ENCODE measurements around the gene POU6F2.

Gene POU6F2

DNA sequence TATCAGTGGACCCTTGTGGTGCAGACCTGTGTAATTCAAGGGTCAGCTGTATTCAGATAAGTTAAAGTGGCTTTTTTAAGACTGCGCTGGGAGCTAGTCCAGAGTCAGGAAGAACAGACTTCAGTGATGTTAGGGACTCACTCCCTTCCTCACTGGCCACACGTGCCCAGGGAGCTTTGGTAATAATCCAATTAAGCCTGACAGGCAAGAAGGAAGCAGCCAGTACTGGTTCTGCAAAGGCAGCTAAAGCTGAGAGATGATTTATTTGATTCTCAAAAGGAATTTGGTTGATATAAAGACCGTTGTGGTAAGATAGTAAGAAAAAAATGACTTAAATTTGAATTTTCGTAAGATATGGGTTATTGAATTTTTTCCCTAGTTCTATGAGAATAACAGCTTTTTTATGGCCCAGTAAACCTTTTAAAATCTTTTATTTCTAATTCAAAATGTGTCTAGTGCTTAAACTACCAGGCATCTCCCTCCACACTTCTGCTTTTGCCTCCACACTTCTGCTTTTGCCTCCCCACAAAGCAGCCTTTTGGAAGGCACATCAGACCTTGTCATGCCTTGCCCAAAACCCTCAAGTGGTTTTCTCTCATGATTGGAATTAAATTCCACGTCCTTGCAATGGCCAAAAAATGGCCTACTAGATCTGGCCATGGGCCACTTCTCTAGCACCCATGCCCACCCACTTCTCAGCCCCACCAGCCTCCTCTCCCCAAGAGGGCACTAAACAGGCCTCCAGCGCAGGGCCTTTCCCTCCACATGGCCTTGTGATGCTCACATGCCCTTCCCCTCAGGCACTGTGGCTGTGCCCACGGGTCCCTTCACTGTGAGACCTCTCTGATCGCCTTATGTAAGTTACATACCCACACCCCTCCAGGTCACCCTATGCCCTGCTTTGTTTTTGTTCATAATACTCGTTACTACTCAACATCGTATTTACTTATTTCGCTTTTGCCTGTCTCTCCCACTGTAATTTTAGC lies 92.5 kb downstream of the POU6F2 start:
- Mint-ChIP-seq H3K9me3 (ENCODE audit: low read depth) (no peaks in the 10 kb centered on the region), H3K27ac (no peak overlapping the region), H3K27me3 (peaks cover 1% of the 10 kb centered on the region), H3K4me3 (no peak overlapping the region), H3K36me3 (no peaks in the 10 kb centered on the region), H3K4me1 (ENCODE audit: low read depth) (no peaks in the 10 kb centered on the region)

DNA sequence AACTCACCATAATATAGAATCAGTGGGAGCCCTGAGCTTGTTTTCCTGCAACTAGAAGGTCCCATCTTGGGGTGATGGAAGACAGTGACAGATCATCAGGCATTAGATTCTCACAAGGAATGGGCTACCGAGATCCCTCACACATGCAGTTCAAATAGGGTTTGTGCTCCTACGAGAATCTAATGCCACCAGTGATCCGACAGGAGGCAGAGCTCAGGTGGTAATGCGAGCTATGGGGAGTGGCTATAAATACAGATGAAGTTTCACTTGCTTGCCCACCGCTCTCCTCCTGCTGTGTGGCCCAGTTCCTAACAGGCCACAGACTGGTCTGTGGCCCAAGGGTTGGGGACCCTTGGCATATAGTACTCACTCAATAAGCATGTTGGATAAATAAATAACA lies 93.4 kb downstream of the POU6F2 start:
- Mint-ChIP-seq H3K27me3 (peaks cover 2% of the 10 kb centered on the region), H3K4me3 (no peak overlapping the region), H3K36me3 (no peaks in the 10 kb centered on the region), H3K9me3 (ENCODE audit: low read depth) (no peaks in the 10 kb centered on the region), H3K27ac (no peak overlapping the region), H3K4me1 (ENCODE audit: low read depth) (no peaks in the 10 kb centered on the region)

DNA sequence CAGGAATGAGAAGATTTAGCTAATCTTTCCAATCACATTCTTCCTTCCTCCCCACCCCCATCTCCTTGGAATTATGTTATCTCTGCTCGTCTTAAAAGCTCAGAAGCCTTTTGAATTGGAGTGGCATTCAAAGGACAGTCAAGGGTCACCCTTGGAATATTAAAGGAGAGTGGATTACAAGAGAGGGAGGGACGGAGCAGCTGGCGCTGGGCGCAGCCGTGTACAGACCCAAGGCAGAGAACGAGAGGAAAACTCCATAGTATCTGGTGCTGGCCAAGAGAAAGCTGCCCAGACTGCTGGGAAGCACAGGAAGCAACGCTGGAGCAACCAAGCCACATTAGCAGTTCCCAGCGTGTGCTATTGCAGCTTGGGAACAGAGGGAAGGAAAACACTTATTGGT lies 95.7 kb downstream of the POU6F2 start:
- H3K4me1 Mint-ChIP-seq (ENCODE audit: low read depth): no peaks in the 10 kb centered on the region
- no peak overlapping the region for H3K27ac Mint-ChIP-seq
- no peak overlapping the region for H3K4me3 Mint-ChIP-seq
- H3K9me3 Mint-ChIP-seq (ENCODE audit: low read depth): no peaks in the 10 kb centered on the region
- H3K27me3 Mint-ChIP-seq: peaks cover 2% of the 10 kb centered on the region
- no peaks in the 10 kb centered on the region for H3K36me3 Mint-ChIP-seq

DNA sequence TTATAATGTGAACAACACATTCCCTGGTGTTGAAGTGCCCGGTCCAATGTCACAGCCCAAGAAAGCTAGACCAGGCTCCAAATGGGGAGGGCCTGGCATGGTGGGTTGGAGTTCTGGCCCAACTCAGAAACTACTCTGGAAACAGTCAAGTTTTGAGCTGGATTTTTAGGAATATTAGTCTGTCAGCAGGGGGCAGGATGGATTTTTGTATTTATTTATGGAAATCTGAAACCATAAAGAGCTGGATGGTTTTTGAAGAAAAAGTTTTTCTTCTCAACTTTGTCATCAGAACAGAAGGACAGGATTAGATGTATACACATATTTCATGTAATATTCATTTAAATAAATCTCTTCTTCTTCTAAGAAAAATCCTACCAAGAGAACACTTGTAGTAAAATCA lies 97.5 kb downstream of the POU6F2 start:
- Mint-ChIP-seq H3K9me3 (ENCODE audit: low read depth) (no peaks in the 10 kb centered on the region), H3K4me1 (ENCODE audit: low read depth) (no peaks in the 10 kb centered on the region), H3K4me3 (no peak overlapping the region), H3K27ac (no peak overlapping the region), H3K27me3 (peaks cover 2% of the 10 kb centered on the region), H3K36me3 (no peaks in the 10 kb centered on the region)

DNA sequence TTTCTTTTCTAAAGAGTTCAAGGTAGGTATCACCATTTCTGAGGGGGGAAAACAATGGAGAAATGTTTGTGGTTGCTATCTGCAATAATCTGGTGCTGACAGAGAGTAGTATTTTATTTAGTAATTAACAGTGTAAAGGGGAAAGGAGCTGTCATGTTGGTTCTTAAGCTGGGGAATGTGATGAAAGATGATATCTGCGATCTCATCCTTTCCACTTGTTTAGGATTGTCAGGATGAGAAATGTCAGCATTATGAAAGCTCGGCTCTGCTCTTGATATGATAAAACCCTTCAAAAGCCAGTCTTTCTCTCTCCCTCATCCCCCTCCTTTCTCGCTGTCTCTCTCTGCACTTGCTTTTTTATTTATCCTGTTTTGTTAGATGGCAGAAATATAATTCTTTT lies 106.1 kb downstream of the POU6F2 start:
- H3K27me3 Mint-ChIP-seq: peaks cover 8% of the 10 kb centered on the region
- no peaks in the 10 kb centered on the region for H3K9me3 Mint-ChIP-seq (ENCODE audit: low read depth)
- H3K36me3 Mint-ChIP-seq: no peaks in the 10 kb centered on the region
- H3K4me1 Mint-ChIP-seq (ENCODE audit: low read depth): no peaks in the 10 kb centered on the region
- no peak overlapping the region for H3K27ac Mint-ChIP-seq
- H3K4me3 Mint-ChIP-seq: no peak overlapping the region

DNA sequence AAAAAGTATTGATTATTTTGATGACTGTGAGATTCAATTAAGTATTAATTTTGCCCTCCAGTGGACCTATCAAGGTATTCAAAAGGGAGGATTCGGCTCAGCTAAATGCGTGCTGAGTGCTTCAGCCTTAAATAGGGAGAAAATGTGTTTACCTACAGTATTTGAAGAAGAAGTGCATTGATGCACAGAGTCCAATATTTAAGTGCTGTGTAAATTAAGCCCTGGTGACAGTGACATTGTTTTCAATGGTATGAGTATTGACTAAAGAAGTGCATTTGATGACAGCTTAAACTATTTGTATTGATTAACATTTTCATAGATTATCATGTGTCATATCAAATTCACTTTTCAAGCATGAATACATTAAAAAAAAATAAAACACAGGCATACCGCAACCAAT lies 106.6 kb downstream of the POU6F2 start:
- no peak overlapping the region for H3K4me3 Mint-ChIP-seq
- peaks cover 8% of the 10 kb centered on the region for H3K27me3 Mint-ChIP-seq

DNA sequence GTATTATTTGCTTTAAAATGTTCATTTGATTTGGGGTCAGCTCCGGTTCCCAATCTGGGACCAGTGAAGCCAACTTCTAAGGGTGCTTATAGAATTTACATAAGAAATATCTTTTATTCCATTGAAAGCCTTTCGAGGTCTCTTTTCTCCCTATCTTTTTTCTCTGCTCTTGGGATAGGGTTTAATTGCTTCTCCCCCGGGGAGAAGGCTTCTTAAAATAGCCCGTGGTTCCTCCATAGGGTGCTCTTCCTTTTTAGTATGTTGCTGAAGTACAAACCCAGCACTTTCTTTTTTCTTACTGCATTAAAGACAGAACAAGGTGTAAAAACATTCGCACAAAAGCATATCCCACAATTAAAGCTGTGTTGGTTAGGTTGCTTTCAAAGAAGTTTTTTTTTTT lies 107.5 kb downstream of the POU6F2 start:
- Mint-ChIP-seq H3K27ac (no peak overlapping the region), H3K9me3 (ENCODE audit: low read depth) (no peaks in the 10 kb centered on the region), H3K4me1 (ENCODE audit: low read depth) (no peaks in the 10 kb centered on the region), H3K36me3 (no peaks in the 10 kb centered on the region), H3K27me3 (peaks cover 8% of the 10 kb centered on the region), H3K4me3 (no peak overlapping the region)

More for the DNA sequence above, 106.6 kb downstream of the POU6F2 start:
- no peak overlapping the region for H3K27ac Mint-ChIP-seq
- H3K9me3 Mint-ChIP-seq (ENCODE audit: low read depth): no peaks in the 10 kb centered on the region
- no peaks in the 10 kb centered on the region for H3K36me3 Mint-ChIP-seq
- H3K4me1 Mint-ChIP-seq (ENCODE audit: low read depth): no peaks in the 10 kb centered on the region

DNA sequence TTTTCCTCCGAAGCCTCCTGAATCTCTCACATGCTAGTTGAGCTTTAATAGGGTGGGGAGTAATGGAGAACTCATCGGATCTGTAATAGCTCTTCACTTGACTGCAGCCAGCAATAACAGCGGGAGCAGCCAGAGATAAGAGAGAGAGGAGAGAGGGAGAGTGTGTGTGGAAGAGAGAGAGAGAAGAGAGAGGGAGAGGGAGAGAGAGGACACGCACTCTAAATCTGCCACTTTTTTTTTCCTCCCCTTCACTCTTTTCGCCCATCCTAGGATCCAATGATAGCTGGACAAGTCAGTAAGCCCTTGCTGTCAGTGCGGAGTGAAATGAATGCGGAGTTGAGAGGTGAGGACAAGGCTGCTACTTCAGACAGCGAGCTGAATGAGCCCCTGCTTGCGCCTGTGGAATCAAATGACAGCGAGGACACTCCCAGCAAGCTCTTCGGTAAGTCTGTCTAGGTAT lies 107.9 kb downstream of the POU6F2 start:
- Mint-ChIP-seq H3K4me3 (no peak overlapping the region), H3K27me3 (peaks cover 8% of the 10 kb centered on the region), H3K4me1 (ENCODE audit: low read depth) (no peaks in the 10 kb centered on the region), H3K36me3 (no peaks in the 10 kb centered on the region), H3K27ac (no peak overlapping the region), H3K9me3 (ENCODE audit: low read depth) (no peaks in the 10 kb centered on the region)

DNA sequence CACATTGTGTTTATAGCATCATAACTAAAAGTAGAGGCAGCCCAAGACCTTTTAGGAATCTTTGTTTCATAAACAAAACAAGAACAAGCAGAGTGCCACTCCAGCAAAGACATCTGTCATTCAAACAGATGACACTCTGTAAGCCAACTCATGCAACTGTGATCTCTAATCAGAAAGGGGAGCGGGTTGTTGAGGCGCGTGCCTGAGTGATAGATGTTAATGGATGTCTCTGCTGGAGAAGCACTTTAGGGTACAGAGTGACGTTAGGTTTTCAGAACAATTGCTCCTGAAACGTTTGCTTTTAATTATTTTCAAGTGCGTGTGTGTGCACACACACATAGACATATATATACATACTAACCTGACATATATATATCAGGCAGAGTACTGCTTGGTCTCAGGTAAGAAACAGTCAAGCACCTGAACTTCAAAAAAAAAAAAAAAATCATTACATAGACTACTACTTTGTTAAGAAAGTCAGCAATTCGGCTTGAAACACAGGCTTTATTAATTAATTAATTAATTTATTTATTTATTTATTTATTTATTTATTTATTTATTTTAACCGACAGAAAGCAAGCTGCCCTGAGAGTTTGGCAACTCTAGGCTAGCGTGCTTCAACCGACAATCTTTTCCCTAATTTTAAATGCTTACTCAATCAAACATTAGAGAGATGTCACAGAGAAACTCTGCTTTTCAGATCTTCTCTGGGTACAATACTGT lies 109.1 kb downstream of the POU6F2 start:
- Mint-ChIP-seq H3K4me3 (no peak overlapping the region), H3K36me3 (no peaks in the 10 kb centered on the region), H3K9me3 (ENCODE audit: low read depth) (no peaks in the 10 kb centered on the region), H3K4me1 (ENCODE audit: low read depth) (no peaks in the 10 kb centered on the region), H3K27me3 (peaks cover 8% of the 10 kb centered on the region), H3K27ac (no peak overlapping the region)

DNA sequence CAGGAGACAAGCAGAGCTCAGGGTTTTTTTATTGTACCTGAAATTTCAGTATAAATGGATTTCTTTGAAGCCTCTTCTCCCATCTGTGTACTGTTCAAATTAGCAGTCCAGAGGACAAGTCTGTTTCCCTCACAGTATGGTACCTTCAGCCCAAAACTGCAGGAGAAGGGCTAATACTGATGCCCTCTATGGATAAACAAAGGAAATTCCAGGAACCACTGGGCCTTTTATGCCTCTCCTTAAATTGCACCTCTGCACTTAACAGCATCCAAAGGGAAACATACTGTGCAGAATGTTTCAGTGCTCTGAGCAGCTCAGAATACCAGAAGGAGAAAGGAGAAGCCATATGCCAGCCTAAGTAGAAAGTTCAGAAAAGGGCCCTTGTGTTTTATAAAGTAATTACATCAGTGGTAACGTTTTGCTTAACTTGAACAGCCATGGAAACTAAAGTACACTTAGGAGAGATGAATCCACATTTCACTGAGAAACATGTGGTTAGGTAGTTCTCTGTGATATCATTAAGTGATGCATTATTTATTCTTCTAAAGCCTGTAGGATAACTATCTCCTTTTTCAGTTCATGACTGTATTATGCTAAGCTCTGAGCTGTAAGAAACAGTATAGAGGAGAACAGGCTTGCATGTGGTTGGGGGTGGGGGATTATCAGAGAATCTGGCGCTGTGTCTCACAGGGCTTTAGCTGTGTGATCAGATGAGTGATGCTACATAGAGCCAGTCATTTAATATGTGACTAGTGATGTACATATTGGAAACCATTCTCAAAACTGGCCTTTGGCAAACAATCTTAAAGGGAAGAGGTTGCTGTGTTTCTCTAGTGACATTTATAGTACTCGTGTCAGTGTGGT lies 111.3 kb downstream of the POU6F2 start:
- no peaks in the 10 kb centered on the region for H3K9me3 Mint-ChIP-seq (ENCODE audit: low read depth)
- peaks cover 5% of the 10 kb centered on the region for H3K27me3 Mint-ChIP-seq
- H3K36me3 Mint-ChIP-seq: no peaks in the 10 kb centered on the region
- no peaks in the 10 kb centered on the region for H3K4me1 Mint-ChIP-seq (ENCODE audit: low read depth)
- H3K4me3 Mint-ChIP-seq: no peak overlapping the region
- H3K27ac Mint-ChIP-seq: no peak overlapping the region

DNA sequence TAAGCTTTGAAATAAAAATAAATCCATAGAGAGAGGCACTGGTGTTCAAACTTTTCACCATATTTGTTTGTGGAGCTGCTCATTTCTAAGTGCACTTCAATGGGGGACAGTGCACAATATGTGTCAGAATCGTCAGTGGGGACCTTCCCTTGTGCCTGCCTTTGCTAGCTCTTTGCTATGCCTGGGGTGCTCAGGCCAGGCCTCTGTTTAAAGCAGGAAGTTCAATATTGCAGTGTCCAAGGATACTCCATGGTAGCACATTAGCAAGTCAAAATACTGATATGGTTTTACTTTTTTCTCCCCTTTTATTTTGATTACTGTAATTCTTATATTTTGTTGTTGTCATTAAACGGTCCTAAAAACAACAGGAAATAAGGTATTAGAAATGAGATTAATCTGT lies 113.4 kb downstream of the POU6F2 start:
- Mint-ChIP-seq H3K4me1 (ENCODE audit: low read depth) (no peaks in the 10 kb centered on the region), H3K36me3 (no peaks in the 10 kb centered on the region), H3K4me3 (no peak overlapping the region), H3K27me3 (peaks cover 2% of the 10 kb centered on the region), H3K27ac (no peak overlapping the region), H3K9me3 (ENCODE audit: low read depth) (no peaks in the 10 kb centered on the region)

DNA sequence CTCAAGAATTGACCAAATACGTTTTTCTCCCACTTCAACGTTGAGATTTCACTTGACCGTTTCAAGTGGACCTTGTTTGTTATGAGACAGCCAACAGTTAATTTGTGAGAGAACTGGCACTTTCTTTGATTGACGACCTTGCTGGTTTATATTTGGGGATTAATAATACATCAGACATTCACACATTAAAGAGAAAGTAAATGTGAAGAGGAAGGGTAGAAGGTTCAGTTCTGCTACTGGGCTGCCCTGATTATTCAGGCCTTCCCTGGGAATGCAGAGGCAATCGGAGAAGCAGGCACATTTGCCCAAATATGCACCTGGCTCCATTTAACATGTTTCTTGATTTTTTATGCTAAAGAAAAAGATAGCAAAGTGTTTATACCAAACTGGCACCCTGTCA lies 114.1 kb downstream of the POU6F2 start:
- Mint-ChIP-seq H3K36me3 (no peaks in the 10 kb centered on the region), H3K4me1 (ENCODE audit: low read depth) (no peaks in the 10 kb centered on the region), H3K9me3 (ENCODE audit: low read depth) (no peaks in the 10 kb centered on the region), H3K27me3 (no peaks in the 10 kb centered on the region), H3K4me3 (no peak overlapping the region), H3K27ac (no peak overlapping the region)

DNA sequence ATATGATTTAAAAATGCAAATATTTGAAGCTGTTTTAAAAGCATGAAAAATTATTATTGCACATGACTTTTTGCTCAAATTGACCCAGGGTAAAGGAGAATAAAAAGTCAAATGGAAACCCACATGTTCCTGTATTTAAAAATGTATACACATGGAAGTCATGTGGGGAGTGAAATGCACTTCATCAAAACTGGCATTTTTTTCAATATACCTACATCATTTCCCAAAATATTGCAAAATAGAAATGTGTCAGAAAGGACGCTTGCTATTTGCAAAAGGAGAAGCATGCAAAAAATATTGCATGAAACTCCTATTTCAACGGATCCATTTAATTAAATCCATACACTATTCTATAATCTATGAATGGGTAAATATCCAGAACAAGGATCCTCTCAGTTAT lies 117.0 kb downstream of the POU6F2 start:
- no peak overlapping the region for H3K4me3 Mint-ChIP-seq

DNA sequence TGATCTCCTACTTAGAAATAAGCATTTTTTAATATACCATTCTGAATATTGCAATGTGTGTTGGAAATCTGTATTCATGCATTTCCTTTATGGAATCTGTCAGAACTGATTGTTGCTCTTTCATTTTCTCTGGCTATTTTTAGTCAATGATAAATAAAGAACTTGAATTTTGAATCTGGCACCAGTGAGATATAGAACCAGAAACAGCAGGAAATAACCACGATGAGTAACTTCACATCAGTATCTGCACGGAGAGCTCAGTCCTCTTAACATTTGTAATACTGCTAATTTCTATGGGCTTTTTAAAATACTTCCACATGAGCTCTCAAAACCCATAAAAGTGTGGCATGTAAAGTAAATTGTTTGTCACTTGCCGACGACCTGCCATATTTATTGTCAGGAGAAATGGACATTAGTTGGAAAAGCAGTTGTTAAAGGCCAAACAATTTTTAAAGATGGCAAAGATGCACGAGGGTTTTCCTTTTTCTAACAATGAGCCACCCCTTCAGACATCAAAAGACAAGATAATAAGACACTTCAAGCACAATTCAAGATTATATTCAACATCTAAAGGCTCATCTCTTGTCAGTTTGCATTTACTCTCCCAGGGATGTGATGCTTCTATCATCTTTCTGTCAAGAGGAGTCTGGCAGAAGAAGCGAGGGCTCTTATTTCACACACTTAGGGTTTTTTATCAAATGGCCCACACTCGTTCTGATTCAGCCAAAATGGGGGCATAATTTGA lies 118.3 kb downstream of the POU6F2 start:
- Mint-ChIP-seq H3K4me3 (no peak overlapping the region), H3K36me3 (no peaks in the 10 kb centered on the region), H3K4me1 (ENCODE audit: low read depth) (no peaks in the 10 kb centered on the region), H3K27me3 (peaks cover 2% of the 10 kb centered on the region), H3K27ac (no peak overlapping the region), H3K9me3 (ENCODE audit: low read depth) (no peaks in the 10 kb centered on the region)

More for the DNA sequence above, 117.0 kb downstream of the POU6F2 start:
- no peaks in the 10 kb centered on the region for H3K4me1 Mint-ChIP-seq (ENCODE audit: low read depth)
- H3K9me3 Mint-ChIP-seq (ENCODE audit: low read depth): no peaks in the 10 kb centered on the region
- no peaks in the 10 kb centered on the region for H3K27me3 Mint-ChIP-seq
- no peaks in the 10 kb centered on the region for H3K36me3 Mint-ChIP-seq
- H3K27ac Mint-ChIP-seq: no peak overlapping the region
